Stomach (tissue), 4 donors: Measurements from ENCODE around the gene PBX3.

Source experiments
- CTCF ChIP-seq, 7 experiments: fragments of 450-650 bp in 4 of 7; fragments of 200-600 bp in 3 of 7; sonication (generic) in 3 of 7; IDR thresholded peaks; one replicate each; pipeline ENCODE4 v1.5.1; 2016 to 2019; ENCODE audit warnings: antibody characterized with exemption in 7 of 7, control low read depth in 2 of 7, mild to moderate bottlenecking in 1 of 7
- EP300 ChIP-seq: sonication (generic); formaldehyde crosslinking; IDR thresholded peaks from one replicate; pipeline ENCODE4 v1.6.1; 2017; ENCODE audit warnings: antibody characterized with exemption
- POLR2A ChIP-seq, 4 donors: fragments of 450-650 bp; IDR thresholded peaks; one replicate each; pipeline ENCODE4 v1.6.1; 2016; ENCODE audit warnings: antibody characterized with exemption in 4 of 4, control low read depth in 2 of 4, mild to moderate bottlenecking in 1 of 4, moderate library complexity in 1 of 4

- TF ChIP-seq CTCF (IDR thresholded peaks at IDR 0.05) = no peak
- no peak for TF ChIP-seq POLR2A (IDR thresholded peaks at IDR 0.05)
- TF ChIP-seq EP300 = no peak
These were observed 268.3 kb downstream of the PBX3 start for GRCh38 chr9:126015424-126015823.
